ENCODE data around the gene SORCS2. TPM values are rescaled to one million over a fixed set of nuclear protein-coding genes. Genes with fewer than 3 reads are reported as not detected.

The SORCS2 gene
- total RNA-seq, 1 donor from 2014 or later: 10.9 TPM

GRCh38 chr4:7252051-7252450, 59.7 kb downstream of the SORCS2 start:
- peaks cover 8% of the 10 kb centered on the region for H3K9me3 Mint-ChIP-seq (ENCODE audit: low read depth)
- H3K36me3 Mint-ChIP-seq (ENCODE audit: low read depth): peaks cover 1% of the 10 kb centered on the region
- peaks cover 25% of the 10 kb centered on the region for H3K27me3 Mint-ChIP-seq (ENCODE audit: low read depth)
- no peak for DNase-seq (ENCODE audit: low spot score)
- TF ChIP-seq CTCF (IDR thresholded peaks at IDR 0.05): no peak
- H3K4me1 Mint-ChIP-seq (ENCODE audit: low read depth): peaks cover 31% of the 10 kb centered on the region
- H3K4me3 Mint-ChIP-seq (ENCODE audit: unreplicated experiment): no peak overlapping the region
- H3K27ac Mint-ChIP-seq (ENCODE audit: unreplicated experiment): no peak overlapping the region

- H3K36me3 Mint-ChIP-seq (ENCODE audit: low read depth): peaks cover 1% of the 10 kb centered on the region
These were observed 60.4 kb downstream of the SORCS2 start for GRCh38 chr4:7252510-7253340.

GRCh38 chr4:7253341-7253700, 61.0 kb downstream of the SORCS2 start:
- peaks cover 26% of the 10 kb centered on the region for H3K27me3 Mint-ChIP-seq (ENCODE audit: low read depth)
- peaks cover 1% of the 10 kb centered on the region for H3K36me3 Mint-ChIP-seq (ENCODE audit: low read depth)
- TF ChIP-seq CTCF (IDR thresholded peaks at IDR 0.05): no peak
- no peak for DNase-seq (ENCODE audit: low spot score)
- H3K9me3 Mint-ChIP-seq (ENCODE audit: low read depth): peaks cover 8% of the 10 kb centered on the region
- no peak overlapping the region for H3K27ac Mint-ChIP-seq (ENCODE audit: unreplicated experiment)
- H3K4me1 Mint-ChIP-seq (ENCODE audit: low read depth): peaks cover 38% of the 10 kb centered on the region
- H3K4me3 Mint-ChIP-seq (ENCODE audit: unreplicated experiment): no peak overlapping the region

More at GRCh38 chr4:7252510-7253340, 60.4 kb downstream of the SORCS2 start:
- H3K27ac Mint-ChIP-seq (ENCODE audit: unreplicated experiment): no peak overlapping the region
- TF ChIP-seq CTCF (IDR thresholded peaks at IDR 0.05): no peak
- H3K9me3 Mint-ChIP-seq (ENCODE audit: low read depth): peaks cover 8% of the 10 kb centered on the region
- peaks cover 26% of the 10 kb centered on the region for H3K27me3 Mint-ChIP-seq (ENCODE audit: low read depth)
- peaks cover 38% of the 10 kb centered on the region for H3K4me1 Mint-ChIP-seq (ENCODE audit: low read depth)
- H3K4me3 Mint-ChIP-seq (ENCODE audit: unreplicated experiment): no peak overlapping the region
- DNase-seq (ENCODE audit: low spot score): no peak

- no peak overlapping the region for H3K27ac Mint-ChIP-seq (ENCODE audit: unreplicated experiment)
- peaks cover 1% of the 10 kb centered on the region for H3K36me3 Mint-ChIP-seq (ENCODE audit: low read depth)
- TF ChIP-seq CTCF (IDR thresholded peaks at IDR 0.05): no peak
- peaks cover 5% of the 10 kb centered on the region for H3K9me3 Mint-ChIP-seq (ENCODE audit: low read depth)
- H3K4me3 Mint-ChIP-seq (ENCODE audit: unreplicated experiment): no peak overlapping the region
- peaks cover 38% of the 10 kb centered on the region for H3K4me1 Mint-ChIP-seq (ENCODE audit: low read depth)
- no peak for DNase-seq (ENCODE audit: low spot score)
- peaks cover 26% of the 10 kb centered on the region for H3K27me3 Mint-ChIP-seq (ENCODE audit: low read depth)
These were observed 61.5 kb downstream of the SORCS2 start for GRCh38 chr4:7253837-7254236.

GRCh38 chr4:7254736-7255487, 62.6 kb downstream of the SORCS2 start:
- DNase-seq (ENCODE audit: low spot score): no peak
- peaks cover 26% of the 10 kb centered on the region for H3K27me3 Mint-ChIP-seq (ENCODE audit: low read depth)
- TF ChIP-seq CTCF (IDR thresholded peaks at IDR 0.05): no peak
- no peaks in the 10 kb centered on the region for H3K36me3 Mint-ChIP-seq (ENCODE audit: low read depth)
- no peaks in the 10 kb centered on the region for H3K9me3 Mint-ChIP-seq (ENCODE audit: low read depth)
- no peak overlapping the region for H3K4me3 Mint-ChIP-seq (ENCODE audit: unreplicated experiment)
- H3K27ac Mint-ChIP-seq (ENCODE audit: unreplicated experiment): no peak overlapping the region
- H3K4me1 Mint-ChIP-seq (ENCODE audit: low read depth): peaks cover 38% of the 10 kb centered on the region

Data from chondrocyte (in vitro differentiated cells).